ENCODE data around the gene SCUBE1. TPM values are rescaled to one million over a fixed set of nuclear protein-coding genes. Genes with fewer than 3 reads are reported as not detected.

The SCUBE1 gene
- total RNA-seq, 1 donor from 2014 or later: 54.7 TPM

- DNase-seq (ENCODE audit: low spot score): no peak
- no peaks in the 10 kb centered on the region for H3K9me3 Mint-ChIP-seq (ENCODE audit: unreplicated experiment)
- H3K36me3 Mint-ChIP-seq (ENCODE audit: low read depth, unreplicated experiment): peaks cover 5% of the 10 kb centered on the region
Observed at GRCh38 chr22:43211941-43212433, 131.2 kb downstream of the SCUBE1 start.

DNA sequence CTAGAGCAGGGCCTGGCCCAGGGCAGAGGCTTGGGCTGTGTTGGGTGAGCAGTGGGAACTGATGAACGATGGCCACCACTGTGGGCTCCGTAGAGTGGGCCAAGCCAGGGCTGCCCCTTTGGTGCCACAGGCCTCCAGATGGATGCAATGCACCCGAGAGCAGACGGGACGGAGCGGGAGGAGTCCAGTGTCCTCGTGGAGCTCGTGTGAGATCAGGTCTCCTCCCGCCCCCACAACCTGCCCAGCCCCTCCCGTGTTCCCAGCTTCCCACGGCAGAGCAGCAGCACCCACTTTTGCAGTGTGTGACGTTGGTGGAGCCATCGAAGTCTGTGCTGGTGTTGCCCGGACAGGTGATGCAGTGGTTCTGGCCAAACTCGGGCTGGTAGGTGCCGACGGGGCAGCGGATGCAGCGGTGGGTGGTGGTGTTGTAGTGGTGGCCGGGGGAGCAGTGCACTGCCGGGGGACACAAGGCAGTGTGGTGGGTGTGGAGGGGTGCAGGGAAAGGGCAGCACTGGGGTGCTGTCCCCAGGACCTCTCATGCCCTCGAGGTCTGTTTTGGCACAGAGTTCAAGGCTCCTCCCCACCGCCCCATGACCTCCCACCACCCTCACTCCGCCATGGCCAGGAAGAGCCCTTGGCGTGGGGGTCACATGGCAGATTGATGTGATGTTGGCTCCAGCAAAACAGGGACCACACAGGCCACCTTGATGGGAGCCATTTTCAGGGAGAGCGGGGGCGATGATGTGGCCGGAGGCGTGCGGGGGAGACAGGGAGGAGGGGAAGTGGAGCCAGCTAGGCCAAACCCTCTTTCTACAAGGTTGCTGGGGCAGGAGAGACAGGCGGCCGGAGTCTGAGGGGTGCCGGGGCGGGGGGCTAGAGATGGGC is 132.3 kb downstream of the SCUBE1 start:
- no peaks in the 10 kb centered on the region for H3K9me3 Mint-ChIP-seq (ENCODE audit: unreplicated experiment)
- H3K36me3 Mint-ChIP-seq (ENCODE audit: low read depth, unreplicated experiment): peaks cover 9% of the 10 kb centered on the region
- H3K4me3 Mint-ChIP-seq (ENCODE audit: unreplicated experiment): no peak overlapping the region
- no peak for DNase-seq (ENCODE audit: low spot score)
- no peaks in the 10 kb centered on the region for H3K4me1 Mint-ChIP-seq (ENCODE audit: unreplicated experiment)
- TF ChIP-seq, protein P1, sequence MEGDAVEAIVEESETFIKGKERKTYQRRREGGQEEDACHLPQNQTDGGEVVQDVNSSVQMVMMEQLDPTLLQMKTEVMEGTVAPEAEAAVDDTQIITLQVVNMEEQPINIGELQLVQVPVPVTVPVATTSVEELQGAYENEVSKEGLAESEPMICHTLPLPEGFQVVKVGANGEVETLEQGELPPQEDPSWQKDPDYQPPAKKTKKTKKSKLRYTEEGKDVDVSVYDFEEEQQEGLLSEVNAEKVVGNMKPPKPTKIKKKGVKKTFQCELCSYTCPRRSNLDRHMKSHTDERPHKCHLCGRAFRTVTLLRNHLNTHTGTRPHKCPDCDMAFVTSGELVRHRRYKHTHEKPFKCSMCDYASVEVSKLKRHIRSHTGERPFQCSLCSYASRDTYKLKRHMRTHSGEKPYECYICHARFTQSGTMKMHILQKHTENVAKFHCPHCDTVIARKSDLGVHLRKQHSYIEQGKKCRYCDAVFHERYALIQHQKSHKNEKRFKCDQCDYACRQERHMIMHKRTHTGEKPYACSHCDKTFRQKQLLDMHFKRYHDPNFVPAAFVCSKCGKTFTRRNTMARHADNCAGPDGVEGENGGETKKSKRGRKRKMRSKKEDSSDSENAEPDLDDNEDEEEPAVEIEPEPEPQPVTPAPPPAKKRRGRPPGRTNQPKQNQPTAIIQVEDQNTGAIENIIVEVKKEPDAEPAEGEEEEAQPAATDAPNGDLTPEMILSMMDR (IDR thresholded peaks at IDR 0.05; ENCODE audit: unreplicated experiment): no peak
- H3K27me3 Mint-ChIP-seq (ENCODE audit: unreplicated experiment): peaks cover 10% of the 10 kb centered on the region
- no peak overlapping the region for H3K27ac Mint-ChIP-seq (ENCODE audit: unreplicated experiment)

More at GRCh38 chr22:43211941-43212433, 131.2 kb downstream of the SCUBE1 start:
- H3K27me3 Mint-ChIP-seq (ENCODE audit: unreplicated experiment): peaks cover 10% of the 10 kb centered on the region
- no peak overlapping the region for H3K4me3 Mint-ChIP-seq (ENCODE audit: unreplicated experiment)
- no peaks in the 10 kb centered on the region for H3K4me1 Mint-ChIP-seq (ENCODE audit: unreplicated experiment)
- TF ChIP-seq, protein P1 (IDR thresholded peaks at IDR 0.05; ENCODE audit: unreplicated experiment): no peak
- H3K27ac Mint-ChIP-seq (ENCODE audit: unreplicated experiment): no peak overlapping the region

DNA sequence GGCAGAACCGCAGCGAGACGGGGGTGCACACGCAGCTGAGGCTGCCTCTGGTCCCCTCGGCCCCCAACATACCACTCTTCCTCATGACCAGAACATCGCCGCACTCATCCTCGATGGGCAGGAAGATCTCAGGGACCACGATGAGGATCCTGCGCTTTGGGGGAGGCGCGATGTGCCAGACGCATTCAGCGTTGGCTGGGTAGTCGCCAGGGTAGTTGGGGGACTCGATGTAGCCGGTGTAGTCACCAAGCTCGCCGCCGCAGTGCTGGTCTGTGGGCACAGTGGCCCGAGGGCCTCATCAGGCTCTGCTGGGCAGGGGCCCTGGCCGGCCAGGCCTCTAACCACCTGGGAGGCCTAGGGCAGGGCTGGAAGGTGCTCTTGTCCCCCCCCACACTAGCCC is 133.2 kb downstream of the SCUBE1 start:
- Mint-ChIP-seq H3K4me1 (ENCODE audit: unreplicated experiment) (no peaks in the 10 kb centered on the region), H3K9me3 (ENCODE audit: unreplicated experiment) (no peaks in the 10 kb centered on the region), H3K4me3 (ENCODE audit: unreplicated experiment) (no peak overlapping the region), H3K27me3 (ENCODE audit: unreplicated experiment) (peaks cover 10% of the 10 kb centered on the region), H3K36me3 (ENCODE audit: low read depth, unreplicated experiment) (peaks cover 9% of the 10 kb centered on the region), H3K27ac (ENCODE audit: unreplicated experiment) (no peak overlapping the region)
- no peak for DNase-seq (ENCODE audit: low spot score)
- TF ChIP-seq, protein P1 (IDR thresholded peaks at IDR 0.05; ENCODE audit: unreplicated experiment): no peak

DNA sequence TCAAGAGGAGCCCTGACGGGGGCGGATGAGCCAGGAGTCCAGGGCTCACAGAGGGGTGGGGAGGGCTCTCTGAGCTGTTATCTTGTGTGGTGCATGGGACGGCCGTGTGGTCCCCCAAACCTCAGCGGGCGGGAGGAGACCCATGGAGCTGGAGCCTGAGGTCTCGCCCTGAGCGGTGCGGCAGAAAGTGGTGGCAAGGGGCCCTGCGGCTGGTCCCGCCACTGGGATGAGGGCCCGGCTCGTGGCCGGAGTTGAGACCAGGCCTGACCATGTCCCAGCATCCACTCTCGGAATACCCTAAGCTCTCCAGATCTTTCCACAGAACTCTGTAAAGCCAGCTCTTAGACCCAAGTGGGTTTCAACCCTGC is 133.7 kb downstream of the SCUBE1 start:
- Mint-ChIP-seq H3K4me3 (ENCODE audit: unreplicated experiment) (no peak overlapping the region), H3K36me3 (ENCODE audit: low read depth, unreplicated experiment) (peaks cover 9% of the 10 kb centered on the region), H3K9me3 (ENCODE audit: unreplicated experiment) (no peaks in the 10 kb centered on the region), H3K27ac (ENCODE audit: unreplicated experiment) (no peak overlapping the region), H3K27me3 (ENCODE audit: unreplicated experiment) (peaks cover 9% of the 10 kb centered on the region), H3K4me1 (ENCODE audit: unreplicated experiment) (no peaks in the 10 kb centered on the region)
- TF ChIP-seq, protein P1 (IDR thresholded peaks at IDR 0.05; ENCODE audit: unreplicated experiment): no peak
- DNase-seq (ENCODE audit: low spot score): no peak

Data from endothelial cell (in vitro differentiated cells).